IPS-18c (cell line): ENCODE measurements around the gene NOTCH1.

Source experiments
- H3K4me3 ChIP-seq: 2 replicates; pipeline ENCODE4 v1.7.0; 2013; ENCODE audit warnings: low read depth, mild to moderate bottlenecking, low read length, moderate library complexity; ENCODE audit not compliant: insufficient read depth
- H3K9me3 ChIP-seq: one replicate; pipeline ENCODE4 v1.6.1; 2013; ENCODE audit warnings: mild to moderate bottlenecking, low read length, moderate library complexity; ENCODE audit not compliant: control insufficient read depth, insufficient read depth

The NOTCH1 gene

GRCh38 chr9:136545965-136546696 is at the start of gene NOTCH1:
Gene NOTCH1, minus strand, starts transcription at chr9:136546048. Its CDS starts 262 bp downstream, at chr9:136545786.
- Histone ChIP-seq H3K9me3 (peaks cover 2% of the 10 kb centered on the region), H3K4me3 (peak within 1 kb of the TSS; percentile 66)

- H3K4me3 ChIP-seq: no peak overlapping the region
- no peaks in the 10 kb centered on the region for H3K9me3 ChIP-seq
Measured at GRCh38 chr9:136594492-136594891, 48.6 kb upstream of the NOTCH1 start.

GRCh38 chr9:136593581-136593980 is 47.7 kb upstream of the NOTCH1 start:
- no peak overlapping the region for H3K4me3 ChIP-seq
- H3K9me3 ChIP-seq: no peaks in the 10 kb centered on the region

- Histone ChIP-seq H3K4me3 (no peak overlapping the region), H3K9me3 (no peaks in the 10 kb centered on the region)
Measured at GRCh38 chr9:136592666-136593065, 46.8 kb upstream of the NOTCH1 start.

GRCh38 chr9:136590821-136591752 is 45.2 kb upstream of the NOTCH1 start:
- no peak overlapping the region for H3K4me3 ChIP-seq
- H3K9me3 ChIP-seq: no peaks in the 10 kb centered on the region

- Histone ChIP-seq H3K4me3 (no peak overlapping the region), H3K9me3 (no peaks in the 10 kb centered on the region)
Measured at GRCh38 chr9:136589766-136590763, 44.2 kb upstream of the NOTCH1 start.

- no peaks in the 10 kb centered on the region for H3K9me3 ChIP-seq
- peak overlapping the region; percentile 4; the same call in 1 of the 2 replicates for H3K4me3 ChIP-seq
Measured at GRCh38 chr9:136588663-136589464, 43.0 kb upstream of the NOTCH1 start.

GRCh38 chr9:136587944-136588662 is 42.3 kb upstream of the NOTCH1 start:
- Histone ChIP-seq H3K4me3 (peak overlapping the region; percentile 4; the same call in 1 of the 2 replicates), H3K9me3 (no peaks in the 10 kb centered on the region)

- peak overlapping the region; percentile 24; the same call in 1 of the 2 replicates for H3K4me3 ChIP-seq
- no peaks in the 10 kb centered on the region for H3K9me3 ChIP-seq
Measured at GRCh38 chr9:136587145-136587943, 41.5 kb upstream of the NOTCH1 start.

- H3K4me3 ChIP-seq: peak overlapping the region; percentile 15; the same call in 1 of the 2 replicates
- no peaks in the 10 kb centered on the region for H3K9me3 ChIP-seq
Measured at GRCh38 chr9:136586391-136586953, 40.6 kb upstream of the NOTCH1 start.

- no peaks in the 10 kb centered on the region for H3K9me3 ChIP-seq
- H3K4me3 ChIP-seq: no peak overlapping the region
Measured at GRCh38 chr9:136585531-136586120, 39.8 kb upstream of the NOTCH1 start.

GRCh38 chr9:136584934-136585333 is 39.1 kb upstream of the NOTCH1 start:
- H3K9me3 ChIP-seq: no peaks in the 10 kb centered on the region
- no peak overlapping the region for H3K4me3 ChIP-seq

GRCh38 chr9:136584401-136584932 is 38.6 kb upstream of the NOTCH1 start:
- no peak overlapping the region for H3K4me3 ChIP-seq
- H3K9me3 ChIP-seq: no peaks in the 10 kb centered on the region
